HG02884 (cell line): Measurements from ENCODE around the gene DYNC1I1.

Source experiments
- ATAC-seq: cut with Tn5 transposase; IDR thresholded peaks from one replicate; pipeline ENCODE4 v1.9.1; 2021; ENCODE audit warnings: mild to moderate bottlenecking, moderate library complexity; ENCODE audit not compliant: unreplicated experiment

Gene DYNC1I1

GRCh38 chr7:95952851-95953250 is 180.5 kb downstream of the DYNC1I1 start:
- no peak for ATAC-seq

- no peak for ATAC-seq
Measured at GRCh38 chr7:95955748-95956147, 183.4 kb downstream of the DYNC1I1 start.

DNA sequence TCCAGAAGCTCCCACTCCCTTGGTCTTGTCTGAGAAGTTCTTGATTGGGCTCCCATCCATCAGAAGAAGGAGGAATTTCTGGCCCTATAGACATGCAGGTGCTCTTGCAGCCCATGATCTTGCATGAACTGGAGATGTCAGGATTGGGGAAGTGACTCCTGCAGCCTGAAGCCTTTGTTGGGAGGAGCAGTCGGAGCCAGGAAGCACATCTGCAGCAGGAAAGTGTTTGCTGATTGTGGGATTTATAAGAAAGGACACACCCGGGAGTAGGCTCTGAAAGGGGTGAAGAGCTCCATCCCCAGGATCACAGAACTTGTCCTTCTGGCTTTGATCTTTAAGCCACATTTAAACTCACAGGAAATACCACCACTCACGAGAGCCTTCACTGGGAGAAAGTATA is 185.2 kb downstream of the DYNC1I1 start:
- no peak for ATAC-seq

GRCh38 chr7:95960706-95961244 is 188.4 kb downstream of the DYNC1I1 start:
- no peak for ATAC-seq

GRCh38 chr7:95963446-95963990 is 191.2 kb downstream of the DYNC1I1 start:
- no peak for ATAC-seq

DNA sequence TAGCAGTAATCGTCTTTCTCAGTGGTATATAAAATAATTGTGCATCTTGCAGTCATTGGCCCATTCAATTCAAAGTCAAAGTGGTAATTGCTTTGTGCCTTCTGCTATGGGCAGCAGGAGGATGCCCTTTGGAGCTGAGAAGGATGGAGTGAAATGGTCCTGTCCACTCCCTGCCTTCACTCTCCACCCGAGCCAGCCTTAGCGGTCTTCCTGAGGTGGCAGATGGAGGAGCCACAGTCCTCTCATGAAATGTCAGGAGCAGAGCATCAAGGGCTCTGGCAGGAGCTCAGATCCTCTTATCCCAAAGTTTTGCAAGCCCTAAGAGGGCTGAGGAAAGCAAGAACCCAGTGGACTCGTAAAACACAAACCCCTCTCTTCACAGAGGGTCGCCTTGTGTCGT is 199.4 kb downstream of the DYNC1I1 start:
- ATAC-seq = no peak

DNA sequence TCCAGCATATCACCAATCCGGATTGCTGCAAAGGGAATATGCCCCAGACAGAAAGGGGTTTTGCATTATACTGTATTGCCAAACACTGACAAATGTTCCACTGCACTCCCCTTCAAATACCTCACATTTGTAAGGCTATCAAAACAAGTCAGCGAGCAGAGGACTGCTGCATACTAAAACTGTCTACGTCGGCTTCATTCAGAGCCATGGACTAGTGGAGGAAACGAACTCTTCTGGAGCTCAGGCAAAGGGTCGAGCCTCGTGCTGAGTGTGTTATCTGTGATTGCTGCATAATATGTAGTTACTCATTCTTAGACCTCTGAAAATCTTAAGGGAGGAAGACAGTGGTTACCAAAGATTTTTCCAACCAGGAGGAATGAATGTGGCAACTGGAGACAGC is 200.2 kb downstream of the DYNC1I1 start:
- ATAC-seq = no peak

DNA sequence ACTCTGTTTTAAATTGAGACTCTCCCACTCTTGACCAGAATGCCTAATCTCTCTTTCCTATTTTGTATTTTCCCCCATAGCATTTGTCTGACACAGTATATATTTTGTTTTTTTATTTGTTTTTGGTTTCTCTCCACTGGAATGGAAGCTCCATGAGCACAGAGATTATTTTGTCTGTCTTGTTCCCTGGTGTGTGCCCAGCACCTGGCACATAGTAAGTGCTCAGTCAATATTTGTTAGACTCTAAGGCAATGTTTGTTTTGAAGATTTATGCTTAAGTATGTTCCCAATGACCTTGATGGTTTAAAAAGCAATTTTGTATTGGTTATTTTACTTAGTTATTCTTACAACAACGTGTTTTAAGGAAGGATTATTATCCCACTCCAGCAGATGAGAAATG is 201.8 kb downstream of the DYNC1I1 start:
- no peak for ATAC-seq

DNA sequence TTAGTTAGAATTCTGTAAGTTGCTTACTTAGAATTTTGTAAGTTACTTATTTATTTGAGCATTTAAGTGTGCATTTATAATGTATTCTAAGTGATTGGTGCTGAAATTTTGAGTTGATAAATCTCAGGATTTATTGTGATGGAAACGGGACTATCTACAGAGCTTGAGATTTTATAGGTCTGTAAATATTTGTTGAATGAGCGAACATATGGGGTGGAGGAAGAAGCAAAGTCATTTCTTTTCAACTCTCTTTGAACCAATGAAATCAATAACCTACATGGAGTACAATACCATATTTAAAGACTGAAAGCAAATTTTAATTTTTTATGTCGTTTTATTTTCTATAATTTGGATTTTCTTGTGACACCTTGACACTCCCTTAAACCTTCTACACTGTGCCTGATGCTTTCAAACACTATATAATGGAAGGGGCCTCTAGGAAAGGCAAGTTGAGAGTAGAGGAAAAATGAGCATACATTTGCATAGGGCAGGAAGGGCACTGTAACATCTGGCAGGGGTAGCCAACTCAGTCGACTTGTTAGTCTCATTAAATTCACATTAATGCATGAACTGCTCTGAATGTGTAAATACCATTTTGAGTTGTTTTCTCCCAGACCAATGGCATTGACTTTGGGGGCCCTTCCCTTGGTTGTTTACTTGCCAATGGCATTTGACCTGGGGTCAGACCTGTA is 204.2 kb downstream of the DYNC1I1 start:
- ATAC-seq = no peak

DNA sequence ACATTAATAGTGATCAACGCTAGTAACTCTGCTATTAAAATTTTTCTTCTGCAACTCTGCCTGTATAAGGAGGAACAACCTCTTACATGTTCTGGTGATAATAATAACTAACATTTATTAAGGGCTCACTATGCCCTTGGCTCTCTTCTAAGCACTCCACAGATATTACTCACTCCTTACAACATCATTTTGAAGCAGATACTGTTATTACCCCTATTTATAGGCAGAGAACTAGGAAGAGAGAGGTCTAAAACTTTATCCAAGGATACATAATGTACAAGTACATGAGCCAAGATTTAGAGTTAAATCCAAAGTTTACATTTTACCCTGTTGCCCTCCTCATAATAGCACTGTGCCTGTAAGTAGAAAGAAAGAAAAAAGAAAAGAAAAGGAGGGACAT is 205.6 kb downstream of the DYNC1I1 start:
- no peak for ATAC-seq

GRCh38 chr7:95980167-95980566 is 207.8 kb downstream of the DYNC1I1 start:
- no peak for ATAC-seq

DNA sequence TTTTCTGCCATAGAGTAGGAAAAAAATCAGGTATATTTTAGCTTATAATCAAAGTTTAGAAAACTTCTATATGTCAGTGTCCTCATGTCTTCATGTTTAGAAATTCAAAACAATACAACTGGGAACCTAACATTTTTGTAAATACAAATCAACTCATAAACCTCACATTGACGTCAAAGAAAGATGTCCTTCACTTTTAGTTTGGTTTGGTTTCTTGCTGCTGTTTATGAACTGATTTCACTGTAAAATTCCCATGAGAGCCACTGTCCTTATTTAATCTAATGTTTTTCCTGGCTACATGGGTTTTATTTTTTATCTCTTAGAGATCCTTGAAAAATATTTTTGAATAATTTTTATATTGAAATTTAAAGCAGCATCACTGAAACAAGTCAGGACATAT is 208.4 kb downstream of the DYNC1I1 start:
- no peak for ATAC-seq

- no peak for ATAC-seq
Measured at GRCh38 chr7:95986178-95986764, 213.9 kb downstream of the DYNC1I1 start.

DNA sequence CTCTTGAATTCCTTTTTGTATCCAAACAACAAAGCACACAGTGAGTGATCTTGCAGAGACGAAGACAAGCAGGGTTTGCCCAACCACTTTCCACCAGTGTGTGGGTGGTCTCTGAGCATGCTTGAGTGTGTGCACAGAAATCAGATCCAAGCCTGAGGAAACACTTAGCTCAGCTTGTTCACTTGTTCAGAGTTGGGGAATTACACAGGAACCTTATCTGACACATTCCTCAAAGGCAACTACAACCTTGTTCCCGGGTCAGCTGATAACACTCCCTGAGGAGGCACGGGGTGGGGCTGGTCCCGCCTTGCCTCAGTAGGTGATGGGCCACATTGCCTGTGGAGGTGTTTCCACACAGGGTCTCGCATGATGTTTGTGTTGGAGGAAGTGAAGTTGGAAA is 216.9 kb downstream of the DYNC1I1 start:
- ATAC-seq = no peak

GRCh38 chr7:95993380-95993779 is 221.0 kb downstream of the DYNC1I1 start:
- no peak for ATAC-seq

- ATAC-seq = no peak
Measured at GRCh38 chr7:95996174-95996573, 223.8 kb downstream of the DYNC1I1 start.

DNA sequence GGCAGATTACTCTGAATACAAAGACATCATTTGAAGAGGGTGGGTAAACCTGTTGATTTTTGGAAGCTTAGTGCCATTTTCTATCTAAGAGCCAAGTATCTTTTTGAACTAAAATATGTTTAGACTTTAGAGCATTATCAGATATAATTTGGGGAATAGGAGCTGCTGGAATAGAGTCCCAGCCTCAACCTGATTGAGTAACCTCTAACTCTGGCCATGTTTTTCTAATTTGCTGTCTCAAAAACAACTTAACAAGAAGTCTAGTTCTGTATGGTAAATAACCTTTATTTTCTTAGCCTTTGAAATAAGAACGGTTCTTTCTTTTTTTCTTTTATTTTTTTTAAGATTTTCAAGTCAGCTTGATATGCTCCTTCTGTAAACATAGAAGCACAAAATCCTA is 224.5 kb downstream of the DYNC1I1 start:
- ATAC-seq = no peak

- no peak for ATAC-seq
Measured at GRCh38 chr7:95997632-95998031, 225.3 kb downstream of the DYNC1I1 start.

DNA sequence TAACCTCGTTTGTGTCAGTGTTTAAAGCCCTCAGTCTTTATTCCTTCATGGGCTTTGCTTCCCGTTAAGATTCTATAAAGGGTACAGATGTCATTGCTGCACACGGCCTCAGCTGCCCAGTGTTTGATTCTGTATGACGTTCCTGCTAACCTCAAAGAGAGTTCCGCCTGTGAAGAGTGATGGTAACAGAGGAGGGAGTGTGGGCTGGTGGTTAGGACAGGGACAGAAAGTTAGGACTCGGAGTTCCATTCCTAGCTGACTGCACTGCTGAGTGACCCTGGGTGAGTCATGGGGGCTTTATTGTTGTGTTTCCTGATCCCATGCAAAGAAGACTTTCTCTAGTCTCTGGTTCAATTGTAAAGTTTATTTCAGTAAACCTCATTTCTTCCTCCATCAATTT is 227.1 kb downstream of the DYNC1I1 start:
- no peak for ATAC-seq

DNA sequence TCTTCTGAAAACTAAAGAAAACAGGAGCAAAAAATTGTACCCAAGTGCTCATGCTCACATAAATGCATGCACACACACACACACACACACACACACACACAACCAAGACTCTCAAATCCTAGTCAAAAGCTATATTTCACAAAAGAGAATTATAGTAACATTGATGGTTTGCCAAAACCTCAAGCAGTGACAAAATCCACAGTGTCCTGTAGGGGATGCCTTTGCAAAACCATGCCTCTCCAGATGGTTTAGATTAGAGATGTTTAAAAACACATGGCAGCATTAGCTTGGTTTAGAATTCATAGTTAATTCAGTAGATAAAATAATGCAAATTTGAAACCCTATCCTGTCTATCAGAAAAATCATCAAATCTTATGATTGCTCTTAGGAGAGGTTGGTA is 232.2 kb downstream of the DYNC1I1 start:
- no peak for ATAC-seq

- ATAC-seq = no peak
Measured at GRCh38 chr7:96005271-96005670, 232.9 kb downstream of the DYNC1I1 start.

GRCh38 chr7:96009148-96009547 is 236.8 kb downstream of the DYNC1I1 start:
- no peak for ATAC-seq
